HepG2 (cell line): Measurements from ENCODE around the gene SMARCD1. TPM values are rescaled to one million over a fixed set of nuclear protein-coding genes. Genes with fewer than 3 reads are reported as not detected.
A peak's percentile ranks its signal among the peaks of the same experiment; 100 is the strongest.

Experiments
- ATAC-seq: fragments of 200-7000 bp; cut with Tn5 transposase; 3 replicates; pipeline ENCODE4 v1.9.1; 2020; ENCODE audit warnings: mild to moderate bottlenecking, moderate library complexity
- BruUV-seq: library from RNA; stranded (reverse); fragments of 400-500 nt; replicated peaks from 2 replicates; lab custom pipeline; 2021; lab: Mats Ljungman, UMichigan
- CTCF ChIA-PET: fragments of 300-600 bp; formaldehyde crosslinking; extraction: SDS; loops from one replicate; lab custom pipeline; 2021; ENCODE audit warnings: low total read pairs, inconsistent platforms, low intra/inter-chr PET ratio; lab: Yijun Ruan, JAX
- POLR2A ChIA-PET: fragments of 350-600 bp; sonication (Branson Sonifier 250); formaldehyde crosslinking; loops from one replicate; lab custom pipeline; 2020; ENCODE audit warnings: antibody characterized with exemption, inconsistent platforms; lab: Yijun Ruan, JAX
- DNase-seq: peaks from one replicate; pipeline ENCODE4 v3.0.0-alpha.2; 2015; ENCODE audit warnings: low spot score
- FAIRE-seq: peaks from 3 replicates; lab custom pipeline; 2011; peaks lifted over from hg19 to GRCh38; lab: Jason Lieb, UNC
- H2AFZ ChIP-seq: one replicate; pipeline ENCODE4 v1.6.1; 2011; ENCODE audit warnings: low read length, inconsistent platforms
- H3K27ac ChIP-seq: fragments of 300-600 bp; 3 replicates; pipeline ENCODE4 v1.8.0; 2011; ENCODE audit warnings: mixed run types, mild to moderate bottlenecking, mixed read lengths, low read length, inconsistent platforms; ENCODE audit not compliant: insufficient read depth; ENCODE audit errors: extremely low read length
- H3K27me3 ChIP-seq, 2 experiments: fragments of 200-600 bp in 1 of 2; 2 replicates in 1 of 2; 3 replicates in 1 of 2; pipeline versions ENCODE4 v1.6.0 to v1.8.0; 2011; ENCODE audit warnings: low read length in 2 of 2, mild to moderate bottlenecking in 2 of 2, moderate library complexity in 2 of 2, inconsistent platforms in 1 of 2; ENCODE audit not compliant: insufficient read depth in 2 of 2, control insufficient read depth in 1 of 2
- H3K36me3 ChIP-seq, 2 experiments: fragments of 200-600 bp in 1 of 2; replicated peaks in 1 of 2; 2 replicates in 1 of 2; 3 replicates in 1 of 2; pipeline versions ENCODE4 v1.5.1 to v1.8.0; 2011; ENCODE audit warnings: low read length in 2 of 2, inconsistent platforms in 1 of 2; ENCODE audit not compliant: insufficient read depth in 2 of 2, control insufficient read depth in 1 of 2
- H3K4me1 ChIP-seq: 2 replicates; pipeline ENCODE4 v1.5.1; 2012; ENCODE audit warnings: low read length, inconsistent platforms; ENCODE audit not compliant: insufficient read depth
- H3K4me2 ChIP-seq: 2 replicates; pipeline ENCODE4 v1.6.0; 2011; ENCODE audit warnings: low read depth, low read length, inconsistent platforms
- H3K4me3 ChIP-seq, 3 experiments: fragments of 200-600 bp in 1 of 3; sonication (generic), shearing (Covaris generic) in 1 of 3; replicated peaks in 1 of 3; 2 replicates each; pipeline ENCODE4 v1.5.1; 2011 to 2016; ENCODE audit warnings: low read length in 3 of 3, inconsistent platforms in 2 of 3, low read depth in 2 of 3, mild to moderate bottlenecking in 2 of 3, control low read depth in 1 of 3, mixed read lengths in 1 of 3; ENCODE audit not compliant: insufficient read depth in 1 of 3
- H3K79me2 ChIP-seq: one replicate; pipeline ENCODE4 v1.6.1; 2011; ENCODE audit warnings: low read length, inconsistent platforms; ENCODE audit not compliant: insufficient read depth
- H3K9ac ChIP-seq: 2 replicates; pipeline ENCODE4 v1.6.0; 2011; ENCODE audit warnings: mild to moderate bottlenecking, low read depth, low read length, inconsistent platforms; ENCODE audit not compliant: insufficient read depth
- H3K9me3 ChIP-seq: 2 replicates; pipeline ENCODE4 v1.5.1; 2012; ENCODE audit warnings: mild to moderate bottlenecking, low read length
- H4K20me1 ChIP-seq: 2 replicates; pipeline ENCODE4 v1.6.0; 2011; ENCODE audit warnings: inconsistent platforms, mild to moderate bottlenecking, low read length, moderate library complexity; ENCODE audit not compliant: insufficient read depth
- MIER3 ChIP-seq: IDR thresholded peaks from 2 replicates; pipeline ENCODE4 v1.6.1; 2016; ENCODE audit warnings: missing compliant biosample characterization, borderline replicate concordance
- RFX1 ChIP-seq: fragments of 450-650 bp; IDR thresholded peaks from 2 replicates; pipeline ENCODE4 v1.6.1; 2017
- SALL1 ChIP-seq: sonication (generic); formaldehyde crosslinking; IDR thresholded peaks from 2 replicates; pipeline ENCODE4 v1.8.0; 2022; ENCODE audit warnings: mild to moderate bottlenecking, missing genetic modification reagents
- SKI ChIP-seq: fragments of 450-650 bp; IDR thresholded peaks from one replicate; pipeline ENCODE4 v1.6.1; 2018; ENCODE audit warnings: mild to moderate bottlenecking; ENCODE audit not compliant: partially characterized antibody
- ZFYVE20 ChIP-seq: sonication (generic); formaldehyde crosslinking; IDR thresholded peaks from 2 replicates; pipeline ENCODE4 v1.8.0; 2023; ENCODE audit warnings: low read depth, mild to moderate bottlenecking, moderate library complexity, missing genetic modification reagents, borderline replicate concordance
- ZNF121 ChIP-seq: sonication (generic); formaldehyde crosslinking; IDR thresholded peaks from 2 replicates; pipeline ENCODE4 v1.5.0; 2020; ENCODE audit warnings: mild to moderate bottlenecking, missing genetic modification reagents
- ZNF224 ChIP-seq: sonication (generic); formaldehyde crosslinking; IDR thresholded peaks from 2 replicates; pipeline ENCODE4 v1.5.0; 2020; ENCODE audit warnings: mild to moderate bottlenecking, missing genetic modification reagents
- ZNF605 ChIP-seq: sonication (generic); formaldehyde crosslinking; IDR thresholded peaks from 2 replicates; pipeline ENCODE4 v1.8.0; 2022; ENCODE audit warnings: mild to moderate bottlenecking, missing genetic modification reagents
- ZNF616 ChIP-seq: sonication (generic); formaldehyde crosslinking; IDR thresholded peaks from 2 replicates; pipeline ENCODE4 v1.5.0; 2020; ENCODE audit warnings: low read depth, mild to moderate bottlenecking, missing genetic modification reagents
- ZNF766 ChIP-seq: sonication (generic); formaldehyde crosslinking; IDR thresholded peaks from 2 replicates; pipeline ENCODE4 v1.5.0; 2020; ENCODE audit warnings: missing genetic modification reagents, borderline replicate concordance
- WGBS: methylation state at CpG from one replicate; pipeline ENCODE4 v1.1.6; 2017; ENCODE audit warnings: low lambda C conversion rate; 5-methylcytosine and 5-hydroxymethylcytosine counted together
- in situ Hi-C: cut with HindIII; loops from 2 replicates; pipeline ENCODE4 v1.10.0; 2017; ENCODE audit warnings: low pct_unique_long_range_greater_than_20kb; ENCODE audit not compliant: extremely low pct_ligation_motif_present
- intact Hi-C: fragments of 100-400 bp; cut with micrococcal nuclease; formaldehyde crosslinking; loops from one replicate; pipeline ENCODE4 v1.10.0; 2022; ENCODE audit not compliant: unreplicated experiment
- polyA plus RNA-seq, 8 experiments: library from polyadenylated mRNA; depleted of rRNA in 3 of 8; stranded (reverse) in 7 of 8; unstranded in 1 of 8; fragments of >200 nt; fragmentation: Illumina TruSeq in 4 of 8; extraction: Trizol in 4 of 8; gene quantifications; 2 replicates each; pipeline versions ENCODE4 v1.2.1 to v1.2.3, GENCODE V29; 2011 to 2016; ENCODE audit warnings: low read depth in 4 of 8, missing spikeins in 1 of 8, mixed read lengths in 1 of 8; ENCODE audit not compliant: insufficient read depth in 1 of 8
- total RNA-seq, 5 experiments: library from RNA; depleted of rRNA; stranded (reverse); fragments of >200 nt; fragmentation: Illumina TruSeq; extraction: Trizol; gene quantifications; 2 replicates each; pipeline ENCODE4 v1.2.3, GENCODE V29; 2016; ENCODE audit warnings: low read depth in 1 of 5
- TF ChIP-seq, protein P1 (sequence below): sonication (generic); formaldehyde crosslinking; IDR thresholded peaks from 2 replicates; pipeline ENCODE4 v1.5.1; 2020; ENCODE audit warnings: missing genetic modification reagents, mild to moderate bottlenecking, borderline replicate concordance
- TF ChIP-seq, protein P2 (sequence below): sonication (generic); formaldehyde crosslinking; conservative IDR thresholded peaks from 2 replicates; pipeline ENCODE4 v1.8.1; 2023; ENCODE audit warnings: missing genetic modification reagents
- TF ChIP-seq, protein P3 (sequence below): sonication (generic); formaldehyde crosslinking; IDR thresholded peaks from 2 replicates; pipeline ENCODE4 v1.9.0; 2021; ENCODE audit warnings: missing genetic modification reagents, borderline replicate concordance
- TF ChIP-seq, protein P4 (sequence below), 2 experiments: sonication (generic) in 1 of 2; formaldehyde crosslinking in 1 of 2; IDR thresholded peaks; 2 replicates each; pipeline versions ENCODE4 v1.5.1 to v1.6.1; 2011 to 2020; ENCODE audit warnings: borderline replicate concordance in 1 of 2, low read depth in 1 of 2, low read length in 1 of 2, mild to moderate bottlenecking in 1 of 2, missing genetic modification reagents in 1 of 2, moderate library complexity in 1 of 2

Gene SMARCD1
- total and polyA plus RNA-seq, 2 of the 13 experiments (the other 11 are each of a cell fraction or from before 2014, with no cell fraction given), result 51.7 to 54.6 TPM

DNA sequence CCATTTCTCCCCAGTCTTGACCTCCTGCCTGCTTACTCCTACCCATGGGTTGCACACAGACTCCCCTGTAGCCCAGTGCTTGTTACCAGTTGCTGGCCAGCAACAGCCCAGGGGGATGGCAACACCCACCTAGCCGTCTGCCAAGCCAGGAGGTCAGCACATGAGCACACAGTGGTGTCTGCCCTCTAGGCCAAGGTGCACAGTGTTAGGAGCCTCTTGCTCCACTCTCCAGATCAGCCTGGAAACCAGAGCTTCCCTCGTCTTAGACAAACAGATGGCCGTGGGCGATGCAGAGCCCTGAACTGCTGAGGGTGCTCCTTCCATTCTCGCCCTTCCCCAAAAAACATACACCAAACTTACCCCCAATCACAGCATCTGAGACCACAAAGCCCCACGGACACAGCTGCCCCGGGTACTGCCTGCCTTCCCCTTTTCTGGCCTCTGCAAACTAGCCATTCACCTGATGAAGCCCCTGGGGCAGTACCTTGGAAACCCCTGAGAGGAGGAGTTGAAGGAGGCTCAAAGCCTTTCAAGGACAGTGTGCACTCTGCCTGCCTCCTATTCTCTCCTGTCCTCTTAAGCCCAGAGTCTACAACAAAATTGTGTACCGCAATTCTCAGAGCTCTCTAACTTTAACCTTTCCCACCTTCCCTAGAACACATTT lies 17.6 kb downstream of the SMARCD1 start (continued):
- TF ChIP-seq, protein P1, sequence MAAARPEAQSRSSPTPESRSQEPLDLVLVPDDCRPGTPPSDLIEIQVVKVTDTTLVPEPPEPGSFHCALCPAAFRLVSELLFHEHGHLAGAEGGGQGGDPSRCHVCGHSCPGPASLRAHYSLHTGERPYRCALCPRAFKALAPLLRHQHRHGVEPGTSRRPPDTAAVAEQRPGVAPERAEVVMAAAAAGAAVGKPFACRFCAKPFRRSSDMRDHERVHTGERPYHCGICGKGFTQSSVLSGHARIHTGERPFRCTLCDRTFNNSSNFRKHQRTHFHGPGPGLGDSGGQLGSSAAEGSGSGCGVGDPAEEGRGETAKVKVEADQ (CRISPR knock-in tag), result no peak
- TF ChIP-seq SKI (peak; percentile 75), ZFYVE20 (CRISPR knock-in tag) (no peak)

DNA sequence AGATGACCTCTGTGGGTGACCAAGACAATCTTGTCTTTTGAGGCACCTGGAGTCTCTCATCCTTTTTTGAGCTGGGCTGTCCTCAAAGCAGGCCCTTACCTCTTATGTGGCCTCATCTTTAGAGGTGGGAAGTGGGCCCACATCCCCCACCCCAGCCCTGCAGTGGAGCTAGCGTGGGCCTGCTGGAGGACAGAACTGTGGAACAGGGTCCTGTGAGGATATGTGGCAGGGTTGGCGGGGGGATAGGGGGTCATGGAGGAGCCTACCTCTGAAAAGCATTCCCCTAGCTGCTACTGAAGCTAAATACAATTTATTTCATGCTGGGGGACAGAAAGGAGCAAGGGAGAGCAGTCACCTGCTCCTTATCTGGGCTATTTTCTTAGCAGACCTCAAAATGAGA lies 18.2 kb downstream of the SMARCD1 start:
- H3K27me3 ChIP-seq, result no peaks in the 10 kb centered on the region
- no peak for TF ChIP-seq RFX1
- TF ChIP-seq, protein P2, sequence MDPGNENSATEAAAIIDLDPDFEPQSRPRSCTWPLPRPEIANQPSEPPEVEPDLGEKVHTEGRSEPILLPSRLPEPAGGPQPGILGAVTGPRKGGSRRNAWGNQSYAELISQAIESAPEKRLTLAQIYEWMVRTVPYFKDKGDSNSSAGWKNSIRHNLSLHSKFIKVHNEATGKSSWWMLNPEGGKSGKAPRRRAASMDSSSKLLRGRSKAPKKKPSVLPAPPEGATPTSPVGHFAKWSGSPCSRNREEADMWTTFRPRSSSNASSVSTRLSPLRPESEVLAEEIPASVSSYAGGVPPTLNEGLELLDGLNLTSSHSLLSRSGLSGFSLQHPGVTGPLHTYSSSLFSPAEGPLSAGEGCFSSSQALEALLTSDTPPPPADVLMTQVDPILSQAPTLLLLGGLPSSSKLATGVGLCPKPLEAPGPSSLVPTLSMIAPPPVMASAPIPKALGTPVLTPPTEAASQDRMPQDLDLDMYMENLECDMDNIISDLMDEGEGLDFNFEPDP, result no peak
- TF ChIP-seq, protein P3, sequence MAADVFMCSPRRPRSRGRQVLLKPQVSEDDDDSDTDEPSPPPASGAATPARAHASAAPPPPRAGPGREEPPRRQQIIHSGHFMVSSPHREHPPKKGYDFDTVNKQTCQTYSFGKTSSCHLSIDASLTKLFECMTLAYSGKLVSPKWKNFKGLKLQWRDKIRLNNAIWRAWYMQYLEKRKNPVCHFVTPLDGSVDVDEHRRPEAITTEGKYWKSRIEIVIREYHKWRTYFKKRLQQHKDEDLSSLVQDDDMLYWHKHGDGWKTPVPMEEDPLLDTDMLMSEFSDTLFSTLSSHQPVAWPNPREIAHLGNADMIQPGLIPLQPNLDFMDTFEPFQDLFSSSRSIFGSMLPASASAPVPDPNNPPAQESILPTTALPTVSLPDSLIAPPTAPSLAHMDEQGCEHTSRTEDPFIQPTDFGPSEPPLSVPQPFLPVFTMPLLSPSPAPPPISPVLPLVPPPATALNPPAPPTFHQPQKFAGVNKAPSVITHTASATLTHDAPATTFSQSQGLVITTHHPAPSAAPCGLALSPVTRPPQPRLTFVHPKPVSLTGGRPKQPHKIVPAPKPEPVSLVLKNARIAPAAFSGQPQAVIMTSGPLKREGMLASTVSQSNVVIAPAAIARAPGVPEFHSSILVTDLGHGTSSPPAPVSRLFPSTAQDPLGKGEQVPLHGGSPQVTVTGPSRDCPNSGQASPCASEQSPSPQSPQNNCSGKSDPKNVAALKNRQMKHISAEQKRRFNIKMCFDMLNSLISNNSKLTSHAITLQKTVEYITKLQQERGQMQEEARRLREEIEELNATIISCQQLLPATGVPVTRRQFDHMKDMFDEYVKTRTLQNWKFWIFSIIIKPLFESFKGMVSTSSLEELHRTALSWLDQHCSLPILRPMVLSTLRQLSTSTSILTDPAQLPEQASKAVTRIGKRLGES (CRISPR knock-in tag), result no peak
- peak; percentile 3; the same call in 1 of the 2 replicates for TF ChIP-seq ZNF605 (CRISPR knock-in tag)
- 0 out of 2 replicates have a peak, but pooled peaks have one; percentile 25 for TF ChIP-seq ZNF224 (CRISPR knock-in tag)
- TF ChIP-seq ZNF766 (CRISPR knock-in tag), result 0 out of 2 replicates have a peak, but pooled peaks have one; percentile 30
- TF ChIP-seq MIER3 (CRISPR knock-in tag), result no peak
- no peak for TF ChIP-seq ZNF616 (CRISPR knock-in tag)
- no peak for TF ChIP-seq SALL1 (CRISPR knock-in tag)
- TF ChIP-seq, protein P4, sequence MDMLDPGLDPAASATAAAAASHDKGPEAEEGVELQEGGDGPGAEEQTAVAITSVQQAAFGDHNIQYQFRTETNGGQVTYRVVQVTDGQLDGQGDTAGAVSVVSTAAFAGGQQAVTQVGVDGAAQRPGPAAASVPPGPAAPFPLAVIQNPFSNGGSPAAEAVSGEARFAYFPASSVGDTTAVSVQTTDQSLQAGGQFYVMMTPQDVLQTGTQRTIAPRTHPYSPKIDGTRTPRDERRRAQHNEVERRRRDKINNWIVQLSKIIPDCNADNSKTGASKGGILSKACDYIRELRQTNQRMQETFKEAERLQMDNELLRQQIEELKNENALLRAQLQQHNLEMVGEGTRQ (IDR thresholded peaks at IDR 0.05; ENCODE audit: low read depth, low read length), result no peak
- TF ChIP-seq, protein P4 (CRISPR knock-in tag; IDR thresholded peaks at IDR 0.05; ENCODE audit: borderline replicate concordance), result 0 out of 2 replicates have a peak, but pooled peaks have one; percentile 27
- no peak for TF ChIP-seq ZNF121 (CRISPR knock-in tag)

More for the DNA sequence above, 18.2 kb downstream of the SMARCD1 start:
- DNase-seq, result no peak
- H3K9ac ChIP-seq, result peak overlapping the region; percentile 72
- whole genome bisulfite sequencing, result 100% methylated on average over 2 of the region's 2 CpGs
- H3K4me1 ChIP-seq, result peaks cover 63% of the 10 kb centered on the region
- no TSS peak for BruUV-seq
- peak overlapping the region; percentile 96 for H3K4me2 ChIP-seq
- ChIA-PET CTCF (no interaction called here), POLR2A (interaction anchor here (0.8 to 4.6 kb wide), 10 partner anchors 9 to 298 kb away, joined by 3 to 93 read pairs (median 5); partner anchors contain the start of genes CERS5, COX14, LARP4 and SMARCD1)
- peaks cover 5 to 22% of the 10 kb centered on the region in 2 experiments for H3K36me3 ChIP-seq
- FAIRE-seq, result no peak
- no peak; the same call in 2 of the 3 replicates for ATAC-seq
- peak overlapping the region; percentile 73 for H3K27ac ChIP-seq
- H3K9me3 ChIP-seq, result no peaks in the 10 kb centered on the region
- H3K79me2 ChIP-seq, result no peaks in the 10 kb centered on the region
- no peaks in the 10 kb centered on the region for H4K20me1 ChIP-seq
- H2AFZ ChIP-seq, result no peak overlapping the region
- peak overlapping the region in 2 of 3 experiments; percentile 58 to 75; a peak in 3 of 6 replicates for H3K4me3 ChIP-seq
- in situ Hi-C loops, result no loop called here
- intact Hi-C loops, result no loop called here
